Endothelial cell of hepatic sinusoid (primary cell): ENCODE data around the gene DPH7.
"Not testable (repeated sequence)": the region's sequence is repeated elsewhere in the genome, so short reads cannot be mapped to it uniquely, and the experiment has no call there.

ENCODE experiments used
- in situ Hi-C: cut with HindIII; loops from 2 replicates; pipeline ENCODE4 v1.10.0; 2017; ENCODE audit warnings: low sequenced_read_pairs

The DPH7 gene

DNA sequence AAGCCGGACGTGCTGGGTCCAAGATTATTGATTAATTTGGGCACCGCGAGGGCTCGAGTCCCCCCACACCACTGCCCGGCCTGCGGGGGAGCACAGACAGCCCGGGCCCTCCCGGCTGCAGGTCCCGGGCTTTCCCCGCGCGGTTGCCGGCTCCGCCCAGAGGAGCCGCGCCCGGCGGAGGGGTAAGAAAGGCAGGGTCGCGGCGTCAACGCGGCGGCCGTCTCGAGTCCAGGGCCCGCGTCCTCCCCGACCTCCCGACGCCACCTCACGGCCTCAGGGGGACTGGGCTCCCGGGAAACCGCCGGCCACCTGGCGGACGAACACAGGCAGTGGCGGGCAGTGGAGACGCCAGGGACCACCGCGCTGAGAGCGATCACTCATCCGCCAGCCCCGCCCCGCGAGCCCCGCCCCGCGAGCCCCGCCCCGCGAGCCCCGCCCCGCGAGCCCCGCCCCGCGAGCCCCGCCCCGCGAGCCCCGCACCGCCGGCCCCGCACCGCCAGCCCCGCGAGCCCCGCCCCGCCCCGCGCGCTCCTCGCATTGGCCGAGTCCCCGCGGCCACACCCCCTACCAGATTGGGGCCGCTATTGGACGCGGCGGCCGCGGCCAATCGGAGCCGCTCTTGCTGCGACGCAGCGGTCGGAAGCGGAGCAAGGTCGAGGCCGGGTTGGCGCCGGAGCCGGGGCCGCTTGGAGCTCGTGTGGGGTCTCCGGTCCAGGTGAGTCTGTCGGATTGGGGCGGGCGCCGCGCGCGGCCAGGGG is 27.3 kb downstream of the DPH7 start, which contains the start of gene MRPL41:
TSS of gene MRPL41 (plus strand) at position 616 of the 758 bp plus-strand sequence. CDS start 203 bp downstream, outside the sequence.
- in situ Hi-C loops = no loop called here

DNA sequence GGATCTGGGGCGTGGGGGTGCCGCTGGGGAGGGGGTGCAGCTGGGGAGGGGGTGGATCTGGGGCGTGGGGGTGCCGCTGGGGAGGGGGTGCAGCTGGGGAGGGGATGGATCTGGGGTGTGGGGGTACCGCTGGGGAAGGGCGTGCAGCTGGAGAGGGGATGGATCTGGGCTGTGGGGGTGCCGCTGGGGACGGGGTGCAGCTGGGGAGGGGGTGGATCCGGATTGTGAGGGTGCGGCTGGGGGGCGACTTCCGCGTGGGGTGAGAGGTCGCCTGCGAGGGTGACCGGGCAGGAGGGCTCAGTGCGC is 27.8 kb downstream of the DPH7 start:
- in situ Hi-C loops = not testable (repeated sequence)

DNA sequence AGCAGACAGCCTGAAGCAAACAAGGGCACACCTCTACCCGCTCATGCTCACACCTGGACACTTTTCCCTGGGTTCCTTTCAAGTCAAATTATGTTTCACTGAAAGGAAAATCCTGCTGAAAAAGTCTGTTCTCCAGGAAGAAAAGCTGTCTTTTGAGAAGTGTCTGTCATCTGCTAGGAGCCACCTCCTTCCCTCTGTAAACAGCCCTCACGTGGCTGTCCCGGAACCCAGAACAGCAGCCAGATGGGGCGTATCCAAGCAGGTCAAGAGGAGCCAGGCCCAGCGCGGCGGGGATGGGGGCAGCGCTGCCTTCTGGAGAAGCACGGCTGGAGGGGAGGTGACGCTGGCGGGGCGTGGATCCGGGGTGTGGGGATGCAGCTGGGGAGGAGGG is 28.5 kb downstream of the DPH7 start, which contains the start of gene PNPLA7:
TSS of gene PNPLA7 (minus strand) at position 172 of the 391 bp plus-strand sequence. CDS start 205 bp downstream, outside the sequence.
- in situ Hi-C loops = no loop called here

DNA sequence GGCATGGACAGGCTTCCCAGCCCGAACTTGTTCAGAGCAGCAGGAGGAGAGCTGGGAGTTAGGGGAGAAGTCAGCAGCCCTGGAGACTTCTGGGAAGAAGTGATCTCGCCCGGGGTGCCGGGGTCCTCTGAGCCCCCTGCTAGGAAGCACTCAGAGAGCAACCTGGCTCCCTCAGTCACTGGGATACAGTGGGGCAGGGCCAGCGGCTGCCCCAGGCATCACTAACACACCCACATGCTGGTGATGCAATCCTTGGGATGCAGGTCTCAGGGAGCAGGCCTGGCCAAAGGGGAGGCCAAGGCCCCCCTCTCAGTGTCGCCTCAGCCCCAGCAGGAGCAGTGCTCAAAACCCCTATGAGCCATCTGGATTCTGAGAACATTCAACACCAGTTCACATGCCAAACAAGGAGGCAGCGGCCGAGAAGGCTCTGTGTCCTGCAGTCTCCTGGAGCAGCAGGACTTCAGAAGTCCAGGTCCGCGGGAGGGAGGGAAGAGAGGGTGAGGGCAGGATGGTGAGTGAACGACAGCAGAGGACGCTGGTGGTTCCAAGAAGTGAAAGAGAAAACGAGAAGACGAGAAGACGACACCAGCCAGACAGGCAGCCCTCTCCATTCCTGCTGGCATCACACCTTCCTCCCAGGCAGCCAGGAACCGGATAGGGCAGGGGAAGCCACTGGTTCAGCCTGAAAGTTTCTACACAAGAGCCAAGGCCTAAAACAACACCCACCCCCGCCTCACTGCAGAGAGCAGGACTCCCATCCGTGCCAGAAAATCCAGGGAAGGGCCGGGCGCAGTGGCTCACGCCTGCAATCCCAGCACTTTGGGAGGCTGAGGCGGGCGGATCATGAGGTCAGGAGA is 30.8 kb downstream of the DPH7 start:
- in situ Hi-C loops = no loop called here

DNA sequence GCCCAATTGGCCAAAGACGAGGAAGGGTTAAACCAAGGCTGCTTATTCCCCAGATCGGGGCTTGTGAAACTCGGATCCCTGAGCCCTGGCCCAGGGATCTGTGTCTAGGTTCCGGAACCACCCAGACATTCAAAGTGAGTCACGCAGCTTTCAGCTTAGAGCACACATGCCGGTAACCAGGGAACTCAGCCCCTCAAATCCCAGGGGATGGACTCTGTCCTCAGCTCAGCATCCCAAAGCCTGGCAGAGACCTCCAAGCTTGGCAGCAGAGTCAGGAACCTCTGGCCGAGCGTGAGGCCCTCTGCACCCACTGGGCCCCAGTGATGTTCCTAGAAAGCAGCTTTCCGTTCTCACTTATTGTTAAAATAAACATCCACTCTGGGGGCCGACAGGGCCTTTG is 33.6 kb downstream of the DPH7 start:
- in situ Hi-C loops = no loop called here

DNA sequence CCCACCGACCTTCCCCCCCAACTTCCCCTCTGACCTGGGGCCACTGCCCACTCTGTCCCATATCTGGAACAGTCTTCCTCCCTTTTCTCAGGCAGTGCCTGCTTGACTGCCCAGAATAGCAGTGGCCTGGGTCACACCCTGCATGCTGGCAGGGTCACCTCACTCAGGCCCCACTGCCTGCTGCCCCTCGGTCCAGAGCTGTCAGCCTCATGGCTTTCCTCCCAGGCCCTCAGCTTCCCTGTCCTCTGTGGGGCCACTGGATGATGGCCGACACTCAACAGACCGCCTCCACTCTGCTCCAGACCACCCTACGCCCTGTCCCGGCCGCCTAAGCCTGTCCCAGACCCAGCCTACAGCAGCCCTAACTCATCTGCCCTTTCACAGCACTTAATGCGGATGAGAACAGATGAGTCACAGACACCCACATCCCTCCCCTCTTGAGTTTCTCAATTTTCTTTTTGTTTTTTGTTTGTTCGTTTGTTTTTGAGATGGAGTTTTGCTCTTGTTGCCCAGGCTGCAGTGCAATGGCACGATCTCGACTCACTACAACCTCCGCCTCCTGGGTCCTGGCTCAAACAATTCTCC is 34.5 kb downstream of the DPH7 start:
- in situ Hi-C loops = no loop called here

DNA sequence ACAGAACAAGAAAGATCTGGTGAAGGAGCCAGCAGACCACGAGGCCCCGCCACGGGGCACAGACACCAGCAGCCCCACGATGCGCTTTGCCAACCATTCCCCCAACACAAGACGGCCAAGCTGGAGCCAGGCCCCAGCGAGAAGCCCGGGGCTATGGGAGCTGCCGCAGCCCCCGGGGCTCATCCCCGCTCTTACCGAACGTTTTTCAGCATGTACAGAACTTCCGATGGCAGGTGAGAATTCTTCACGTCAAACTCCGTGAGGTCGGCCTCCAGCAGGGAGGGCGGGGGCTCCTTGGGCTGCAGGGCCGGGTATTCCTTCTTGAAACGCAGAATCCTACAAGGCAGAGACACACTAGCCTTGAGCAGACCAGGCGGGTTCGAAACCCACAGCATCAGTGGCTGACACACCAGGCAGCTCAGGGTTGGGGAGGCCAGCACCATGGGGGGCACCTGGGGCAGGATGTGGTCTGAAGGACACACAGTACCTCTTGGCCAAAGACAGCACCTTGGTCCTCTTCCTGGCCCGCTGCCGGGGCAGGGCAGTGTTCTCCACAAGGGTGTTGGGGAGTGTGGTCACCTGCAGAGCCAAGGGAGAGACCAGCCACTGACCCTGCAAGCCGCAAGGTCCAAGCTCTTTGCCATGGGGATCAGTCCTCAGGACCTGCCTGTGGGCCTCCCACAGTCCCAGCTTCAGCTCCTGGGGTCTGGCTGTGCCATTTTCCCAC is 35.3 kb downstream of the DPH7 start:
- in situ Hi-C loops = no loop called here

DNA sequence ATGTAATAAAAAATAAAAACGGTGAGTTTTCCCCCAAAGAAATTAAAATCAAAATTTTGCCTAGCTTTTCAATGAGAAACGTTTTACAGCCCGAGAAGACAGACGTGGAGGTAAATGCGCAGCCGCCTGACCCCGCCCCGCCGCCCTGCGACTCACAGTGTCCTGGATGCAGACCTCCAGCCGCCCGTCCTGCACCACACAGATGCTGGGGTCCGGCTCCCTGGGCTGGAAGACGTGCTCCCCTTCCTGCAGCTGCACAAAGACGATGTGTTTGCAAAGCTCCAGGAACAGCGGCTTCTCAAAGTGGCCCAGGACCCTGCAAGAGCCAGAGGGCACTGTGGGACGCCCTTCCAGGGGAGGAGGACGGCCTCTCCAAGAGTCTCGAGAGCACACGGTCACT is 36.2 kb downstream of the DPH7 start:
- in situ Hi-C loops = no loop called here

DNA sequence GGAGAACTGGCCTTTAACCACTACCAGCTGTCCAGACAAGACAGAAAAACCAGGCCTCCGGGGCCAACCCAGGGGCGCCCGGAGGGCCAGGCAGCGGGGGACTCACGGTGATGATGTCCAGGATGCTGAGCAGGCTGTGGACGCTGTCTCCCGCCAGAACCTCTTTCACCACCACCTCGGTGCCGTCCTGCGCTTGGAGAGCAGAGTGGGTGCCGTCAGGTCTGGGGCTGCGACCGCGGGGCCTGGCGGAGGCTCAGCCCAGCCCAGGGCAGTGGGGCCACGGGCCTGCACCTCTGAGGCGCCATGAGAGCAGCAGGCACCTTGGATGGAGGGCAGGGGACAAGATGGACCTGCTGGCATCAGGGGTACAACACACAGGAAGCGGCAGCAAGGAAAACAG is 38.2 kb downstream of the DPH7 start:
- in situ Hi-C loops = no loop called here

DNA sequence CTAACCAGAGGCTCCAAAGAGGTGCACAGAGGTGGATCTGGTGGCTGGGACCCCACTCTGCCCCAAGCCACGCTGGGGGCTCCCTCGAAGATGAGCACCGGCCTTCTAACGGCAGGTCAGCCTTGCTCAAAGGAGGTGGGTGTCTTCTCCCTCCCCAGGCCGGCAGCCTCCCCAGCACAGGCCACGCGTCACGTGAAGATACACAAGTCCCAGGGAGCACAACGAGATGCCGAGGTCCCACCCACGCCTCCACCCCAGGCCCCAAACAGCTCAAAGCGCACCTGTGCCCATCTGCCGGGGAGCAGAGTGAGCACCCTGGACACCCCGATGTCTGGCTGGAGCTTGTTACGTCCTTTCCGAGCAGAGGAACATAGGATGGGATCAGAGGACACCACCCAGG is 40.7 kb downstream of the DPH7 start:
- in situ Hi-C loops = no loop called here

DNA sequence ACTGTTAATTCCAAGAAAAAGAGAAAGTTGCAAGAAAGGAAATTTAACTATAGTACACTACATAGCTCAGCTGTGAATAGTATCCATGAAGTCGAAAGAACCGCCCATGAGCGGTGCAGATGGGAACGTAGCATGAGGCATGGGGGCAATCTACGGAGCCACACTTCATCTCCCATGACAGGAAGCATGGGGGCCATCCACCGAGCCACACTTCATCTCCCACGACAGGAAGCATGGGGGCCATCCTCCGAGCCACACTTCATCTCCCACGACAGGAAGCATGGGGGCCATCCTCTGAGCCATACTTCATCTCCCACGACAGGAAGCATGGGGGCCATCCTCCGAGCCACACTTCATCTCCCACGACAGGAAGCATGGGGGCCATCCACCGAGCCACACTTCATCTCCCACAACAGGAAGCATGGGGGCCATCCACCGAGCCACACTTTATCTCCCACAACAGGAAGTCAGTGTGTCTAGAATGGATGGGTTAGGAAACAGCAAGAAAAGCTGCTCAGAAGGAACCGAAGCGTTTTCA is 42.1 kb downstream of the DPH7 start:
- in situ Hi-C loops = not testable (repeated sequence)

DNA sequence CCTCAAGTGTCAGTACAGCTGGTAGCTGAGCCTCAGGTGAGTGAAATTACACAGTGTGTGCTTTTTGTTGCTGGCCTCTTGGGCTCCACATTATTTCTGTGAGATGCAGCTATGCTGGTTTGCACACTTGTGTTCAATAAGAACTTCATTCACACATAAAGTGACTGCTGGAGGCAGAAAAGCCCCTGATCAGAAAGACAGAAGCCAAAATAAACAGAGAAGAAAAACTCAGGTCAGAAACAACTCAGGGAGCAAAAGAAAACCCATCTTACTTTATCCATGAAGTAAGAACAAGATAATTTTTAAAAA is 43.7 kb downstream of the DPH7 start:
- in situ Hi-C loops = no loop called here

DNA sequence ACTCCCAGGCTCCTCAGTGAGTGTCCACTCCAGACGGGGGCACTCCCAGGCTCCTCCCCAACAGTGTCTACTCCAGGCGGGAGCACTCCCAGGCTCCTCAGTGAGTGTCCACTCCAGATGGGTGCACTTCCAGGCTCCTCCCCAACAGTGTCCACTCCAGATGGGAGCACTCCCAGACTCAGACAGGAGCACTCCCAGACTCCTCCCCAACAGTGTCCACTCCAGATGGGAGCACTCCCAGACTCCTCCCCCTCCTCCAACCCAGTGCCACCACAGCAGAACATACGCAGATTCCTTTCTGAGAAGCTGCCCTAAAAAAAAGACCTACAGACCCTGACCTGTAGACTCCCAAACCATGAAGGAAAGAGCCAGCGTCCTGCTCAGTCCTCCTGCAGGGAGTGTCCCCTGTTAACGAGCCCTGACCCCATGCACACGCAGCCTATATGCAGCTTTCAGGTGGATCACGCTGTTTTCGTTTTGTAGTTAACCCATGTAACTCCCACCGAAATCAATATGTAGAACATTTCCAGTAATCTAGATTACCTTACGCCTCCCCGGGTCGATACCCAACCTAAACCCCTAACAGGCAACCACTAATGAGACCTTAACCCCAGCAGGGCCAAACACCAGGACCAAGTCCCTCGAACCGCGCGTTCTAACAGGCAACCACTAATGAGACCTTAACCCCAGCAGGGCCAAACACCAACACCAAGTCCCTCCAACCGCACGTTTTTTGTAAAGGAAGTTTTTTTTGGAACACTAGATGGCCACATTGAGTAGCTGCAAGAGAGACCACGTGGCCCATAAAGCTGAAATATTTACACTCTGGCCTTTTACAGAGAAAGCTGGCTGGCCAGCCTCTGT is 44.2 kb downstream of the DPH7 start:
- in situ Hi-C loops = no loop called here

DNA sequence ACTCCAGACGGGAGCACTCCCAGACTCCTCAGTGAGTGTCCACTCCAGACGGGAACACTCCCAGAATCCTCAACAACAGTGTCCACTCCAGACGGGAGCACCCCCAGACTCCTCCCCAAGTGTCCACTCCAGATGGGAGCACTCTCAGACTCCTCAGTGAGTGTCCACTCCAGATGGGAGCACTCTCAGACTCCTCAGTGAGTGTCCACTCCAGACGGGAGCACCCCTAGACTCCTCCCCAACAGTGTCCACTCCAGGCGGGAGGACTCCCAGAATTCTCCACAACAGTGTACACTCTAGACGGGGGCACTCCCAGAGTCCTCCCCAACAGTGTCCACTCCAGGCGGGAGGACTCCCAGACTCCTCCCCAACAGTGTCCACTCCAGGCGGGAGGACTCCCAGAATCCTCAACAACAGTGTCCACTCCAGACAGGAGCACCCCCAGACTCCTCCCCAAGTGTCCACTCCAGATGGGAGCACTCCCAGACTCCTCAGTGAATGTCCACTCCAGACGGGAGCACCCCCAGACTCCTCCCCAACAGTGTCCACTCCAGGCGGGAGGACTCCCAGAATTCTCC is 45.7 kb downstream of the DPH7 start:
- in situ Hi-C loops = not testable (repeated sequence)

DNA sequence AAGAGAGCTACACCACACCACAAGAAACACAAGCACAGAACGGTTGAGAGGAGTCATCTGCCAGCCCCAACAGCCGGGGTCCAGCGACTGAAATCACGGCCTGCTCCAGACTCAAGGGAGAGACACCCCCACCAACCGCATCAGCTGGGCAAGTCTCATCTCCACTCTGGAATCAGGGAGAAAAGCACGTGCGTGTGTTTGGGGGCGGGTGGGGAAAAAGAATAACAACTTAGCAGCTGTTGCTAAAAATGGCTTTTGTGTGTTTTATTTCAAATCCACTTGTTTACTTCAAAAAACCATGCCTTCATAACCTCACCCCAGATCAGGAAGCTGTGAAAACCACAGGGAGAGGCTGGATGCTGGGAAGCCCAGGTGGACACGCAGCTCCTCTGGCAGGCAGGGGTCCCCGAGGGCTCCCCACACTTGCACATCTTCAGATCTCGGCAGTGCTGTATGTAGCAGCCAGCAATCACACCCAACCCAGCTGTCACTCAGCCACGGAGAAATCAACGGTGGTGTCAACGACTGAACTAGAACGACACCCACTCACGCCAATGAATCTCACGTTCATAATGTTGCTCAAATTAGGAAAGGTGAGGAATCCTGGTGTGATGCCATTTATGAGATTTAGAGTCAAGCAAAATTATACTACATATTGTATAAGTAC is 47.5 kb downstream of the DPH7 start:
- in situ Hi-C loops = no loop called here

DNA sequence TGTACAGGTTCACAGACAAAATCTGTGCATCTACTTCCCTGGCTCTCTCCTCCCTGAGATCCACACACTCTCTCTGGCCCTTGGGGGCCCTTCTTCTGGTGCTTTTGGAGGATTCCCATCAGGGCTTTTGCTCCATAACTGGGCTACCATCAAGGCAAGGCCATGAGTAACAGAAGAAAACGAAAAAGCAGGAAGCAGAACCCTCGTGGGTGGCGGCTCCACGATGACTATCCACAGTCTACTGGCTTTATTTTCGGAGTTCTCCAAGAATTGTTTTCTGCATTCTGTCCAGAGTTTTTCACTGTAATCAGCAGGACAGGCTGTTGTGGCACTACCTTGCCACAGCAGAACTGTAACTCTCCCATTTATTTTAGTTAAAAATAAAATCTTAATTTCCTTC is 48.4 kb downstream of the DPH7 start:
- in situ Hi-C loops = no loop called here

DNA sequence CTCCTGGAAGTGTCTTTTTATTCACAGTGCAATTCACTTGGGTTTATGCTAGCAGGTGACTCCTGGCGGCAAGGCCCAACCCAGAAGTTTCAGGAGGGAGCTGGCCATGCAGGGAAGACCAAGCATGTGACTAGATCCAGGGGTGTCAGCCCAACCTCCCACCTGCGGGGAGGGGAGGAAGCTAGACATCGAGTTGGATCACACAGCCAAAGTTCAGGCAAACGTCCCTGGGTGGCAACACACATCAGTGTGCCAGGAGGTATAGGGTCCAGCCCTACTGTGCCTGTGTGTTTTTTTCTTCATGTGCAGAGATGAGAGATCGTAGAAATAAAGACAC is 53.8 kb downstream of the DPH7 start:
- in situ Hi-C loops = no loop called here

DNA sequence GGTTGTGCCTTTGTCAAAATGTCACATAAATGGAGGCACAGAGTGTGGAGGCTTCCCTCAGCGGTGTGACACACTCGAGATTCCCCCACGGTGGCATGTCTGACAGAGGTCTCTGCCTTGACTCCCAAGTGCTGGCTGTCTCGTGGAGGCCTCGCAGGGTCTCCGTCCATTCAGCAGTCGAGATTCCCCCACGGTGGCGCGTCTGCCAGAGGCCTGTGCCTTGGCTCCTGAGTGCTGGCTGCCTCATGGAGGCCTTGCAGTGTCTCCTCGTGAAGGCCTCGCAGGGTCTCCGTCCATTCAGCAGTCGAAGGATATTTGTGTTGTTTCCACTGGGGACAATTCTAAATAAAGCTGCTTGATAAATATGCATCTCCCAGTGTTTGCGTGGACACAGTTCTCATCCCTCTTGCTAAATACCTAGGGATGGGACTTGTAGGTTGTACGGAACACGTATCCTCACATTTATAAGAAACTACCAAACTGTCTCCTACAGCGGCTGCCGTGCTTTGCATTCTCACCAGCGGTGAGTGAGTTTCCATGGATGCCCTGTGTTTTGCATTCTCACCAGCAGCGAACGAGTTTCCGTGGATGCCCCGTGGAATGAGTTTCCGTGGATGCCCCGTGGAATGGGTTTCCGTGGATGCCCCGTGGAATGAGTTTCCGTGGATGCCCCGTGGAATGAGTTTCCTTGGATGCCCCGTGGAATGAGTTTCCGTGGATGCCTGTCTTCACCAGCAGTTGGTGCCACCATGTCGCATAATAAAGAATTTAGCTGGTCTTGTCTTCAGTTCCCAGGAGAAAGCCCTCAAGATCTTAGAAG is 54.4 kb downstream of the DPH7 start:
- in situ Hi-C loops = no loop called here
